Prostate gland (tissue), 2 donors: ENCODE data around the gene GRIN2A.

ENCODE experiments used
- CTCF ChIP-seq, 4 experiments: fragments of 200-600 bp in 2 of 4; fragments of 450-650 bp in 2 of 4; sonication (generic) in 2 of 4; IDR thresholded peaks; 1 replicate in 3 of 4; 2 replicates in 1 of 4; pipeline ENCODE4 v1.5.1; 2016 to 2019; ENCODE audit warnings: antibody characterized with exemption in 4 of 4, mild to moderate bottlenecking in 2 of 4, moderate library complexity in 2 of 4
- POLR2AphosphoS5 ChIP-seq: sonication (generic); formaldehyde crosslinking; IDR thresholded peaks from one replicate; pipeline ENCODE4 v1.6.1; 2017; ENCODE audit warnings: antibody characterized with exemption

- no peak for TF ChIP-seq POLR2AphosphoS5
- no peak for TF ChIP-seq CTCF (IDR thresholded peaks at IDR 0.05)
Observed at GRCh38 chr16:10015397-10015796, 166.8 kb downstream of the GRIN2A start.
